H1 (cell line): ENCODE results near the gene INKA2. TPM values are rescaled to one million over a fixed set of nuclear protein-coding genes. Genes with fewer than 3 reads are reported as not detected.

ENCODE experiments used
- CTCF ChIA-PET: fragments of 300-600 bp; sonication (Branson Sonifier 250); formaldehyde crosslinking; loops from one replicate; lab custom pipeline; 2021; ENCODE audit not compliant: partially characterized antibody; lab: Charles Lee
- POLR2A ChIA-PET: fragments of 300-600 bp; sonication (Branson Sonifier 250); formaldehyde crosslinking; loops from one replicate; lab custom pipeline; 2021; ENCODE audit warnings: inconsistent platforms; ENCODE audit not compliant: partially characterized antibody; lab: Charles Lee
- DNase-seq, 2 experiments: peaks; one replicate each; pipeline versions ENCODE4 v3.0.0 to v3.0.0-alpha.2; 2010 to 2022; ENCODE audit warnings: low spot score in 2 of 2, low read depth in 1 of 2, mixed read lengths in 1 of 2
- FAIRE-seq: peaks from 2 replicates; lab custom pipeline; 2011; peaks lifted over from hg19 to GRCh38; lab: Jason Lieb, UNC
- H2AFZ ChIP-seq: 2 replicates; pipeline ENCODE4 v1.8.1; 2012; ENCODE audit warnings: low read length, inconsistent platforms
- H2AK5ac ChIP-seq: 2 replicates; pipeline ENCODE4 v1.6.1; 2013; ENCODE audit warnings: low read depth, low read length
- H2BK120ac ChIP-seq: replicated peaks from 2 replicates; pipeline ENCODE3; 2013; ENCODE audit warnings: low read depth, low read length, inconsistent platforms
- H2BK12ac ChIP-seq: 2 replicates; pipeline ENCODE4 v1.6.1; 2013; ENCODE audit warnings: low read depth, low read length
- H2BK15ac ChIP-seq: 2 replicates; pipeline ENCODE4 v1.6.1; 2013; ENCODE audit warnings: low read length
- H2BK20ac ChIP-seq: 2 replicates; pipeline ENCODE4 v1.6.1; 2013; ENCODE audit warnings: low read length
- H2BK5ac ChIP-seq: 2 replicates; pipeline ENCODE4 v1.6.1; 2013; ENCODE audit warnings: low read depth, low read length
- H3K14ac ChIP-seq: 2 replicates; pipeline ENCODE4 v1.6.1; 2013; ENCODE audit warnings: inconsistent platforms; ENCODE audit not compliant: insufficient read length
- H3K18ac ChIP-seq: 2 replicates; pipeline ENCODE4 v1.6.1; 2013; ENCODE audit warnings: low read length; ENCODE audit errors: extremely low read depth
- H3K23ac ChIP-seq: 2 replicates; pipeline ENCODE4 v1.6.1; 2013; ENCODE audit warnings: inconsistent platforms; ENCODE audit not compliant: insufficient read length
- H3K23me2 ChIP-seq: 2 replicates; pipeline ENCODE4 v1.6.1; 2013; ENCODE audit warnings: low read depth, low read length
- H3K27ac ChIP-seq: 2 replicates; pipeline ENCODE4 v1.6.1; 2011; ENCODE audit warnings: low read depth, low read length, inconsistent platforms
- H3K27me3 ChIP-seq, 4 experiments: replicated peaks in 1 of 4; 1 replicate in 1 of 4; 2 replicates in 3 of 4; pipeline versions ENCODE4 v1.6.1 to v1.8.1; 2011 to 2013; ENCODE audit warnings: low read length in 3 of 4, mild to moderate bottlenecking in 3 of 4, inconsistent platforms in 2 of 4, mixed read lengths in 2 of 4, moderate library complexity in 1 of 4; ENCODE audit not compliant: control insufficient read depth in 3 of 4, insufficient read depth in 3 of 4; ENCODE audit errors: extremely low read depth in 1 of 4
- H3K36me3 ChIP-seq, 4 experiments: 2 replicates each; pipeline versions ENCODE4 v1.6.1 to v1.8.1; 2011 to 2013; ENCODE audit warnings: mild to moderate bottlenecking in 4 of 4, low read length in 3 of 4, moderate library complexity in 2 of 4, control low read depth in 1 of 4, inconsistent platforms in 1 of 4; ENCODE audit not compliant: insufficient read depth in 4 of 4, control insufficient read depth in 2 of 4
- H3K4ac ChIP-seq: replicated peaks from 2 replicates; pipeline ENCODE3; 2013; ENCODE audit warnings: low read length, low read depth, mixed read lengths, inconsistent platforms; ENCODE audit not compliant: insufficient read length
- H3K4me1 ChIP-seq, 4 experiments: replicated peaks in 1 of 4; 1 replicate in 1 of 4; 2 replicates in 3 of 4; pipeline versions ENCODE4 v1.6.1 to v1.8.1; 2011 to 2013; ENCODE audit warnings: low read length in 3 of 4, inconsistent platforms in 2 of 4, mixed read lengths in 1 of 4; ENCODE audit not compliant: insufficient read depth in 4 of 4, control insufficient read depth in 3 of 4
- H3K4me2 ChIP-seq, 2 experiments: 2 replicates each; pipeline versions ENCODE4 v1.6.1 to v1.8.1; 2011 to 2013; ENCODE audit warnings: low read depth in 2 of 2, low read length in 2 of 2, control low read depth in 1 of 2, inconsistent platforms in 1 of 2, mild to moderate bottlenecking in 1 of 2; ENCODE audit not compliant: insufficient read depth in 1 of 2
- H3K4me3 ChIP-seq, 4 experiments: fragments of 200-600, 300-600 bp in 1 of 4; sonication (generic), shearing (Covaris generic), sonication (Bioruptor Twin) in 1 of 4; 2 replicates each; pipeline versions ENCODE4 v1.5.1 to v1.8.1; 2011 to 2016; ENCODE audit warnings: low read length in 4 of 4, low read depth in 3 of 4, control low read depth in 2 of 4, inconsistent platforms in 2 of 4, mild to moderate bottlenecking in 2 of 4, mixed read lengths in 1 of 4, moderate library complexity in 1 of 4; ENCODE audit not compliant: insufficient read depth in 2 of 4; ENCODE audit errors: extremely low read depth in 1 of 4
- H3K56ac ChIP-seq: replicated peaks from 2 replicates; pipeline ENCODE3; 2013; ENCODE audit warnings: low read depth, mild to moderate bottlenecking, mixed read lengths, low read length, inconsistent platforms; ENCODE audit not compliant: insufficient read length
- H3K79me1 ChIP-seq: 2 replicates; pipeline ENCODE4 v1.6.1; 2013; ENCODE audit warnings: low read depth, low read length, control low read depth
- H3K79me2 ChIP-seq, 2 experiments: 2 replicates each; pipeline versions ENCODE4 v1.6.1 to v1.8.1; 2012 to 2013; ENCODE audit warnings: low read length in 2 of 2, mild to moderate bottlenecking in 2 of 2, inconsistent platforms in 1 of 2; ENCODE audit not compliant: insufficient read depth in 2 of 2, control insufficient read depth in 1 of 2
- H3K9ac ChIP-seq, 4 experiments: replicated peaks in 1 of 4; 1 replicate in 1 of 4; 2 replicates in 3 of 4; pipeline versions ENCODE4 v1.6.1 to v1.8.1; 2011 to 2013; ENCODE audit warnings: low read depth in 3 of 4, low read length in 3 of 4, control low read depth in 2 of 4, mild to moderate bottlenecking in 2 of 4, moderate library complexity in 2 of 4, inconsistent platforms in 1 of 4; ENCODE audit errors: extremely low read depth in 1 of 4
- H3K9me3 ChIP-seq, 2 experiments: 2 replicates each; pipeline versions ENCODE4 v1.6.1 to v1.8.1; 2012 to 2013; ENCODE audit warnings: mild to moderate bottlenecking in 2 of 2, moderate library complexity in 2 of 2, control low read depth in 1 of 2, inconsistent platforms in 1 of 2, low read depth in 1 of 2, low read length in 1 of 2, mixed read lengths in 1 of 2; ENCODE audit not compliant: insufficient read depth in 2 of 2
- H4K20me1 ChIP-seq, 2 experiments: replicated peaks in 1 of 2; 2 replicates each; pipeline versions ENCODE3 to v1.8.1; 2011 to 2013; ENCODE audit warnings: inconsistent platforms in 2 of 2, low read length in 2 of 2, mild to moderate bottlenecking in 1 of 2; ENCODE audit not compliant: insufficient read depth in 2 of 2, control insufficient read depth in 1 of 2
- H4K5ac ChIP-seq: 2 replicates; pipeline ENCODE4 v1.6.1; 2013; ENCODE audit warnings: low read length, low read depth, mixed read lengths, inconsistent platforms; ENCODE audit not compliant: insufficient read length
- H4K8ac ChIP-seq: 2 replicates; pipeline ENCODE4 v1.8.0; 2013; ENCODE audit warnings: mild to moderate bottlenecking, moderate library complexity, low read length, inconsistent platforms; ENCODE audit not compliant: insufficient read depth; ENCODE audit errors: extremely low read depth
- H4K91ac ChIP-seq: replicated peaks from 2 replicates; pipeline ENCODE3; 2013; ENCODE audit warnings: low read length, mixed read lengths, inconsistent platforms; ENCODE audit not compliant: insufficient read length
- EP300 ChIP-seq, 2 experiments: IDR thresholded peaks; 1 replicate in 1 of 2; 2 replicates in 1 of 2; pipeline ENCODE4 v1.6.1; 2011 to 2012; ENCODE audit warnings: low read depth in 2 of 2, low read length in 2 of 2, mild to moderate bottlenecking in 2 of 2, borderline replicate concordance in 1 of 2, inconsistent platforms in 1 of 2, moderate library complexity in 1 of 2
- NANOG ChIP-seq: IDR thresholded peaks from 2 replicates; pipeline ENCODE4 v1.6.1; 2011; ENCODE audit warnings: low read length, low read depth, mild to moderate bottlenecking, inconsistent platforms; ENCODE audit not compliant: insufficient read depth, poor library complexity, severe bottlenecking
- WGBS, 2 experiments: shearing (Covaris generic) in 1 of 2; methylation state at CpG; one replicate each; pipeline versions ENCODE4 v1.1.6 to v1.1.7; 2013 to 2015; ENCODE audit warnings: low lambda C conversion rate in 2 of 2, mixed read lengths in 2 of 2, inconsistent platforms in 1 of 2, low coverage in 1 of 2, missing lambda C conversion rate in 1 of 2; ENCODE audit not compliant: insufficient replicate concordance in 2 of 2, insufficient coverage in 1 of 2, insufficient read length in 1 of 2; ENCODE audit errors: extremely low coverage in 1 of 2, missing lambda C conversion rate in 1 of 2; 5-methylcytosine and 5-hydroxymethylcytosine counted together
- long read RNA-seq, 2 experiments: library from RNA in 1 of 2; library from capped mRNA in 1 of 2; stranded (forward); transcript quantifications; one replicate each; pipeline ENCODE4 v2.0.0, GENCODE V29; 2021; ENCODE audit warnings: inconsistent platforms in 1 of 2
- polyA minus RNA-seq, 3 experiments: library from RNA; depleted of rRNA, polyadenylated mRNA; stranded (reverse); fragments of >200 nt; gene quantifications; 1 replicate in 2 of 3; 2 replicates in 1 of 3; pipeline ENCODE4 v1.2.3, GENCODE V29; 2011
- polyA plus RNA-seq, 7 experiments: library from polyadenylated mRNA; depleted of rRNA in 3 of 7; stranded (reverse) in 5 of 7; unstranded in 2 of 7; fragments of >200 nt in 5 of 7; fragments of 200-250 nt in 2 of 7; gene quantifications; 1 replicate in 5 of 7; 2 replicates in 1 of 7; 4 replicates in 1 of 7; pipeline versions ENCODE4 v1.2.1 to v1.2.3, GENCODE V29; 2011 to 2013; ENCODE audit warnings: missing spikeins in 2 of 7, mixed read lengths in 2 of 7
- total RNA-seq: library from RNA; stranded (reverse); fragmentation: NEBNext Ultra II Directional; extraction: Animal tissue kit (Norgen Biotek cat#: 25700); gene quantifications from 2 replicates; pipeline ENCODE4 v1.2.1, GENCODE V29; 2021

Gene INKA2
- total RNA-seq (10.9 and 11.5 TPM in 2 replicates), polyA plus RNA-seq (2011; rRNA removed) (4.2 and 5.7 TPM in 2 replicates), polyA minus RNA-seq (2011; rRNA and poly(A)+ RNA removed) (9.7 and 10.6 TPM in 2 replicates)
- 5.8 TPM for polyA plus RNA-seq (2011; cell fraction: cytosol; rRNA removed)
- polyA plus RNA-seq (2011; cell fraction: nucleus; rRNA removed) = 7.1 TPM
- 9.7 to 13.7 TPM (median 10.9 TPM) in 4 replicates for polyA plus RNA-seq (2012, experiment 1 of 2)
- 6.0 TPM for polyA plus RNA-seq (2012, experiment 2 of 2)
- polyA plus RNA-seq (2013, experiment 1 of 2) = 2.7 TPM
- 2.4 TPM for polyA plus RNA-seq (2013, experiment 2 of 2)
- polyA minus RNA-seq (2011; cell fraction: cytosol; rRNA and poly(A)+ RNA removed) = 3.5 TPM
- 15.2 TPM for polyA minus RNA-seq (2011; cell fraction: nucleus; rRNA and poly(A)+ RNA removed)
- long read RNA-seq, experiment 1 = 0 reads
- long read RNA-seq, experiment 2, full-length matches to known transcripts = 1 of 1 reads
- long read RNA-seq, experiment 2, partial matches to known transcripts = 0 of 1 reads
- long read RNA-seq, experiment 2, other reads (novel, unspliced or antisense) = 0 of 1 reads

GRCh38 chr1:111739194-111739924 lies at the start of gene INKA2:
Gene INKA2, minus strand, starts transcription at chr1:111739395. Its CDS starts 153 bp downstream, at chr1:111739242.
- peaks cover 16% of the 10 kb centered on the region; the same call in 1 of the 2 replicates for H3K23me2 ChIP-seq
- peak within 1 kb of the TSS; percentile 38; the same call in 1 of the 2 replicates for H3K27ac ChIP-seq
- POLR2A ChIA-PET = interaction anchor here (1.2 to 19.0 kb wide), 5 partner anchors 11 to 223 kb away, joined by 3 to 343 read pairs (median 31); partner anchors contain the start of genes DDX20 and RAP1A
- CTCF ChIA-PET = interaction anchor here (0.7 to 42.0 kb wide), 3 partner anchors 5 to 126 kb away, joined by 3 to 1070 read pairs (median 1070); partner anchors contain the start of genes DDX20 and INKA2
- H3K4me1 ChIP-seq = peaks cover 19 to 27% (median 23%) of the 10 kb centered on the region in 4 experiments
- no peak for FAIRE-seq
- peak within 1 kb of the TSS; percentile 91 for H2BK12ac ChIP-seq
- no peak within 1 kb of the TSS for H2AK5ac ChIP-seq
- H3K14ac ChIP-seq = no peak within 1 kb of the TSS
- peaks cover 0 to 6% (median 4%) of the 10 kb centered on the region in 4 experiments; a peak in 3 of 7 replicates for H3K27me3 ChIP-seq
- peaks cover 2% of the 10 kb centered on the region; the same call in 1 of the 2 replicates for H3K79me1 ChIP-seq
- H3K4me3 ChIP-seq = peak within 1 kb of the TSS; percentile 62 to 74 (median 71)
- peak within 1 kb of the TSS; percentile 93 for H2BK5ac ChIP-seq
- 0 out of 2 replicates have a peak within 1 kb of the TSS, but pooled peaks have one; percentile 28 for H2AFZ ChIP-seq
- peaks cover 0 to 29% of the 10 kb centered on the region in 2 experiments; a peak in 3 of 4 replicates for H3K79me2 ChIP-seq
- peak within 1 kb of the TSS; percentile 93 for H3K18ac ChIP-seq
- H2BK15ac ChIP-seq = 0 out of 2 replicates have a peak within 1 kb of the TSS, but pooled peaks have one; percentile 49
- H2BK20ac ChIP-seq = no peak within 1 kb of the TSS
- peaks cover 0 to 10% of the 10 kb centered on the region in 2 experiments for H4K20me1 ChIP-seq
- peak in 1 of 2 experiments; percentile 91 for DNase-seq
- H3K23ac ChIP-seq = no peak within 1 kb of the TSS
- H3K36me3 ChIP-seq = no peaks in the 10 kb centered on the region; a peak in 2 of 8 replicates
- H2BK120ac ChIP-seq = peak within 1 kb of the TSS; percentile 33
- peak within 1 kb of the TSS; percentile 13 for H3K56ac ChIP-seq
- WGBS, 2 experiments = 1% methylated on average over 47 of the region's 59 CpGs; no CpG with 5 or more reads in 1 of the 2 experiments
- H3K4me2 ChIP-seq = peak within 1 kb of the TSS; percentile 89 to 97
- H4K5ac ChIP-seq = peak within 1 kb of the TSS; percentile 62
- no peaks in the 10 kb centered on the region for H3K9me3 ChIP-seq
- H4K91ac ChIP-seq = peak within 1 kb of the TSS; percentile 71
- H3K9ac ChIP-seq = peak within 1 kb of the TSS; percentile 46 to 68 (median 59)
- peak within 1 kb of the TSS; percentile 71 for H3K4ac ChIP-seq
- peak within 1 kb of the TSS; percentile 35 for H4K8ac ChIP-seq
- TF ChIP-seq NANOG = no peak
- no peak for TF ChIP-seq EP300 (IDR thresholded peaks at IDR 0.05; ENCODE audit: borderline replicate concordance in 1 of 2, low read depth in 2 of 2, low read length in 2 of 2)
